ENCODE results near the gene CCDC78. TPM values are rescaled to one million over a fixed set of nuclear protein-coding genes. Genes with fewer than 3 reads are reported as not detected.

Gene CCDC78
- total and polyA plus RNA-seq, 2 donors (not counting 3 experiments of a cell fraction or from before 2014, with no cell fraction given), result 0.50 to 1.3 TPM

- ChIA-PET CTCF (no interaction called here), POLR2A (no interaction called here)
- no TSS peak for BruUV-seq (replicated peaks)
- DNase-seq (ENCODE audit: low read depth, low spot score) (no peak), FAIRE-seq (no peak)
- H3K9ac ChIP-seq (replicated peaks; ENCODE audit: extremely low read depth, insufficient read depth, low read length), result no peak overlapping the region
- H3K27ac ChIP-seq (ENCODE audit: insufficient read depth, low read depth, low read length), result no peak overlapping the region
- no peaks in the 10 kb centered on the region for H4K20me1 ChIP-seq (replicated peaks; ENCODE audit: control insufficient read depth, extremely low read depth, insufficient read depth, low read length)
- H3K79me2 ChIP-seq (ENCODE audit: control insufficient read depth, insufficient read depth, low read length), result no peaks in the 10 kb centered on the region
- no peaks in the 10 kb centered on the region for H3K9me3 ChIP-seq (replicated peaks; ENCODE audit: control insufficient read depth, insufficient read depth, low read length)
- dilution Hi-C loops (cut with MboI; ENCODE audit: extremely low pct_ligation_motif_present, low sequenced_read_pairs) (no loop called here), intact Hi-C loops (cut with micrococcal nuclease) (no loop called here)
- TF ChIP-seq FOS (IDR thresholded peaks at IDR 0.05; ENCODE audit: borderline replicate concordance, insufficient read depth, low read length), result no peak
- no peak for TF ChIP-seq JUN (IDR thresholded peaks at IDR 0.05; ENCODE audit: borderline replicate concordance, insufficient read depth, insufficient read length, low read depth)
- TF ChIP-seq MAX (IDR thresholded peaks at IDR 0.05; ENCODE audit: insufficient read depth, insufficient read length), result no peak
- peak; percentile 94 for TF ChIP-seq EZH2 (IDR thresholded peaks at IDR 0.05; ENCODE audit: borderline replicate concordance, low read depth, low read length, severe bottlenecking)
- no peak for TF ChIP-seq MYC (IDR thresholded peaks at IDR 0.05; ENCODE audit: low read depth, low read length)
- H3K27me3 ChIP-seq (ENCODE audit: control insufficient read depth in 2 of 2, insufficient read depth in 2 of 2, low read length in 2 of 2), result peaks cover 32 to 34% of the 10 kb centered on the region in 2 experiments
- H3K4me1 ChIP-seq (ENCODE audit: control insufficient read depth, extremely low read depth, insufficient read depth, low read length), result peaks cover 5% of the 10 kb centered on the region
- H3K4me2 ChIP-seq (ENCODE audit: insufficient read depth, low read length), result no peak overlapping the region
- no peak overlapping the region for H2AFZ ChIP-seq (ENCODE audit: low read depth, low read length)
- H3K9me1 ChIP-seq (replicated peaks; ENCODE audit: control insufficient read depth, extremely low read depth, insufficient read depth, low read length), result no peaks in the 10 kb centered on the region
- no peaks in the 10 kb centered on the region for H3K36me3 ChIP-seq (ENCODE audit: control insufficient read depth in 2 of 2, extremely low read depth in 1 of 2, insufficient read depth in 2 of 2, low read length in 2 of 2)
- H3K4me3 ChIP-seq (replicated peaks in 1 of 3; ENCODE audit: insufficient read depth in 1 of 3, low read depth in 1 of 3, low read length in 3 of 3), result no peak overlapping the region
These were observed 31.9 kb downstream of the CCDC78 start for GRCh38 chr16:694187-694862.

- Histone ChIP-seq H3K9ac (replicated peaks; ENCODE audit: extremely low read depth, insufficient read depth, low read length) (no peak overlapping the region), H3K27ac (ENCODE audit: insufficient read depth, low read depth, low read length) (no peak overlapping the region), H3K4me3 (replicated peaks in 1 of 3; ENCODE audit: insufficient read depth in 1 of 3, low read depth in 1 of 3, low read length in 3 of 3) (no peak overlapping the region), H3K79me2 (ENCODE audit: control insufficient read depth, insufficient read depth, low read length) (no peaks in the 10 kb centered on the region), H3K36me3 (ENCODE audit: control insufficient read depth in 2 of 2, extremely low read depth in 1 of 2, insufficient read depth in 2 of 2, low read length in 2 of 2) (no peaks in the 10 kb centered on the region), H3K9me1 (replicated peaks; ENCODE audit: control insufficient read depth, extremely low read depth, insufficient read depth, low read length) (no peaks in the 10 kb centered on the region), H3K4me1 (ENCODE audit: control insufficient read depth, extremely low read depth, insufficient read depth, low read length) (peaks cover 6% of the 10 kb centered on the region), H2AFZ (ENCODE audit: low read depth, low read length) (no peak overlapping the region), H3K9me3 (replicated peaks; ENCODE audit: control insufficient read depth, insufficient read depth, low read length) (no peaks in the 10 kb centered on the region), H3K4me2 (ENCODE audit: insufficient read depth, low read length) (no peak overlapping the region), H3K27me3 (ENCODE audit: control insufficient read depth in 2 of 2, insufficient read depth in 2 of 2, low read length in 2 of 2) (peaks cover 32 to 34% of the 10 kb centered on the region in 2 experiments), H4K20me1 (replicated peaks; ENCODE audit: control insufficient read depth, extremely low read depth, insufficient read depth, low read length) (no peaks in the 10 kb centered on the region)
- no peak for DNase-seq (ENCODE audit: low read depth, low spot score)
- no TSS peak for BruUV-seq (replicated peaks)
- intact Hi-C loops (cut with micrococcal nuclease) (no loop called here), dilution Hi-C loops (cut with MboI; ENCODE audit: extremely low pct_ligation_motif_present, low sequenced_read_pairs) (no loop called here)
- ChIA-PET CTCF (no interaction called here), POLR2A (no interaction called here)
- no peak for TF ChIP-seq GATA2 (IDR thresholded peaks at IDR 0.05; ENCODE audit: insufficient read depth, insufficient read length, low read depth, low read length)
- peak; percentile 43 for TF ChIP-seq EZH2 (IDR thresholded peaks at IDR 0.05; ENCODE audit: borderline replicate concordance, low read depth, low read length, severe bottlenecking)
- FAIRE-seq, result no peak
These were observed 32.5 kb downstream of the CCDC78 start for GRCh38 chr16:693766-694165.
